Neural cell (in vitro differentiated cells): ENCODE results near the gene CASZ1. TPM values are rescaled to one million over a fixed set of nuclear protein-coding genes. Genes with fewer than 3 reads are reported as not detected.

Experiments
- H2AFZ ChIP-seq: fragments of 200-600, 300-800 bp; sonication (generic), shearing (Covaris generic); 2 replicates; pipeline ENCODE4 v1.6.0; 2014; ENCODE audit warnings: low read depth, mild to moderate bottlenecking, antibody characterized with exemption, low read length, moderate library complexity
- H3F3A ChIP-seq: fragments of 200-600 bp; shearing (Covaris generic); 2 replicates; pipeline ENCODE4 v1.6.1; 2016; ENCODE audit warnings: mild to moderate bottlenecking, moderate library complexity, mixed read lengths, antibody characterized with exemption, low read length; ENCODE audit not compliant: insufficient read depth, poor library complexity, severe bottlenecking
- H3K27ac ChIP-seq: fragments of 200-600, 300-800 bp; sonication (generic), shearing (Covaris generic); 2 replicates; pipeline ENCODE4 v1.5.1; 2014; ENCODE audit warnings: mild to moderate bottlenecking, low read length, moderate library complexity
- H3K27me3 ChIP-seq: fragments of 300-800, 200-600 bp; sonication (generic), shearing (Covaris generic); 2 replicates; pipeline ENCODE4 v1.6.0; 2014; ENCODE audit warnings: mild to moderate bottlenecking, low read depth, low read length, moderate library complexity; ENCODE audit not compliant: insufficient read depth
- H3K36me3 ChIP-seq: fragments of 300-800, 200-600 bp; sonication (generic), shearing (Covaris generic); 2 replicates; pipeline ENCODE4 v1.5.1; 2014; ENCODE audit warnings: mild to moderate bottlenecking, antibody characterized with exemption, low read length, moderate library complexity; ENCODE audit not compliant: insufficient read depth
- H3K4me2 ChIP-seq: fragments of 300-800, 200-600 bp; sonication (generic), shearing (Covaris generic); 2 replicates; pipeline ENCODE4 v1.6.0; 2014; ENCODE audit warnings: mild to moderate bottlenecking, low read length
- H3K4me3 ChIP-seq: fragments of 300-800, 200-600 bp; sonication (generic), shearing (Covaris generic); 2 replicates; pipeline ENCODE4 v1.5.1; 2014; ENCODE audit warnings: mild to moderate bottlenecking, low read length, moderate library complexity
- H3K79me2 ChIP-seq: fragments of 200-600 bp; shearing (Covaris generic); replicated peaks from 2 replicates; pipeline ENCODE4 v1.6.0; 2014; ENCODE audit warnings: mild to moderate bottlenecking, low read length, moderate library complexity; ENCODE audit not compliant: insufficient read depth
- H3K9ac ChIP-seq: fragments of 300-800, 200-600 bp; sonication (generic), shearing (Covaris generic); 2 replicates; pipeline ENCODE4 v1.6.1; 2016; ENCODE audit warnings: mild to moderate bottlenecking, low read length, mixed read lengths
- H3K9me2 ChIP-seq: fragments of 200-600 bp; shearing (Covaris generic); 2 replicates; pipeline ENCODE4 v1.6.1; 2016; ENCODE audit warnings: mild to moderate bottlenecking, low read length, mixed read lengths; ENCODE audit not compliant: insufficient read depth
- H3K9me3 ChIP-seq: fragments of 200-600, 300-800 bp; sonication (generic), shearing (Covaris generic); 2 replicates; pipeline ENCODE4 v1.6.1; 2016; ENCODE audit warnings: mild to moderate bottlenecking, mixed run types, low read length, moderate library complexity, mixed read lengths
- H4K20me1 ChIP-seq: fragments of 200-600 bp; shearing (Covaris generic); 2 replicates; pipeline ENCODE4 v1.6.1; 2016; ENCODE audit warnings: mild to moderate bottlenecking, mixed run types; ENCODE audit not compliant: insufficient read depth
- CTCF ChIP-seq: fragments of 450-650 bp; IDR thresholded peaks from 2 replicates; pipeline ENCODE4 v1.5.1; 2014; ENCODE audit warnings: antibody characterized with exemption, mild to moderate bottlenecking, moderate library complexity; ENCODE audit not compliant: poor library complexity, severe bottlenecking
- EP300 ChIP-seq: fragments of 450-650 bp; conservative IDR thresholded peaks from 2 replicates; pipeline ENCODE4 v1.6.1; 2014; ENCODE audit warnings: antibody characterized with exemption, mild to moderate bottlenecking, moderate library complexity; ENCODE audit not compliant: poor library complexity, severe bottlenecking
- EZH2 ChIP-seq: fragments of 200-600, 300-800 bp; shearing (Covaris generic), sonication (generic); IDR thresholded peaks from 2 replicates; pipeline ENCODE4 v1.6.1; 2014; ENCODE audit warnings: antibody characterized with exemption, low read length, borderline replicate concordance, mild to moderate bottlenecking; ENCODE audit not compliant: insufficient read depth, poor library complexity, severe bottlenecking
- MXI1 ChIP-seq: fragments of 450-650 bp; conservative IDR thresholded peaks from 2 replicates; pipeline ENCODE4 v1.6.1; 2014; ENCODE audit warnings: antibody characterized with exemption, mild to moderate bottlenecking; ENCODE audit not compliant: poor library complexity, severe bottlenecking
- POLR2AphosphoS5 ChIP-seq: IDR thresholded peaks from 2 replicates; pipeline ENCODE4 v1.6.1; 2012
- RAD21 ChIP-seq: fragments of 450-650 bp; conservative IDR thresholded peaks from 2 replicates; pipeline ENCODE4 v1.6.1; 2014; ENCODE audit warnings: antibody characterized with exemption, mild to moderate bottlenecking, moderate library complexity
- REST ChIP-seq: IDR thresholded peaks from 2 replicates; pipeline ENCODE4 v1.6.1; 2012; ENCODE audit warnings: borderline replicate concordance
- SMC3 ChIP-seq: fragments of 450-650 bp; conservative IDR thresholded peaks from 2 replicates; pipeline ENCODE4 v1.6.1; 2014; ENCODE audit warnings: antibody characterized with exemption, mild to moderate bottlenecking, moderate library complexity; ENCODE audit not compliant: poor library complexity
- TAF1 ChIP-seq: IDR thresholded peaks from 2 replicates; pipeline ENCODE4 v1.6.1; 2012; ENCODE audit warnings: low read depth
- polyA plus RNA-seq: library from polyadenylated mRNA; depleted of rRNA; stranded (reverse); fragments of >200 nt; gene quantifications from 2 replicates; pipeline ENCODE4 v1.2.3, GENCODE V29; 2014

The CASZ1 gene
- polyA plus RNA-seq, 1 donor from 2014 or later = 0.27 TPM

GRCh38 chr1:10637834-10638558, 158.4 kb downstream of the CASZ1 start:
- no peaks in the 10 kb centered on the region for H3F3A ChIP-seq
- no peaks in the 10 kb centered on the region for H4K20me1 ChIP-seq
- no peak overlapping the region for H3K9ac ChIP-seq
- no peaks in the 10 kb centered on the region for H3K79me2 ChIP-seq
- peaks cover 3% of the 10 kb centered on the region for H3K9me3 ChIP-seq
- TF ChIP-seq MXI1 = no peak
- TF ChIP-seq RAD21 = no peak
- no peak for TF ChIP-seq REST
- no peak for TF ChIP-seq EP300
- no peak for TF ChIP-seq POLR2AphosphoS5
- TF ChIP-seq TAF1 = no peak
- no peak for TF ChIP-seq SMC3
- H3K4me3 ChIP-seq = no peak overlapping the region
- no peak overlapping the region for H3K4me2 ChIP-seq
- H3K27ac ChIP-seq = no peak overlapping the region
- H3K27me3 ChIP-seq = no peaks in the 10 kb centered on the region
- no peaks in the 10 kb centered on the region for H3K36me3 ChIP-seq
- H3K9me2 ChIP-seq = no peaks in the 10 kb centered on the region
- H2AFZ ChIP-seq = no peak overlapping the region

- no peaks in the 10 kb centered on the region for H3F3A ChIP-seq
- H3K9me2 ChIP-seq = no peaks in the 10 kb centered on the region
- no peaks in the 10 kb centered on the region for H3K36me3 ChIP-seq
- H4K20me1 ChIP-seq = no peaks in the 10 kb centered on the region
- H3K79me2 ChIP-seq = no peaks in the 10 kb centered on the region
- H3K4me2 ChIP-seq = no peak overlapping the region
- H3K4me3 ChIP-seq = no peak overlapping the region
- H3K27ac ChIP-seq = no peak overlapping the region
- H2AFZ ChIP-seq = no peak overlapping the region
- no peak for TF ChIP-seq EZH2
- TF ChIP-seq MXI1 = no peak
- no peak for TF ChIP-seq SMC3
- no peak for TF ChIP-seq TAF1
- no peak for TF ChIP-seq REST
- TF ChIP-seq POLR2AphosphoS5 = no peak
- no peak for TF ChIP-seq CTCF
- TF ChIP-seq RAD21 = no peak
- no peak for TF ChIP-seq EP300
- H3K27me3 ChIP-seq = no peaks in the 10 kb centered on the region
- H3K9ac ChIP-seq = no peak overlapping the region
- peaks cover 3% of the 10 kb centered on the region for H3K9me3 ChIP-seq
These were observed 159.0 kb downstream of the CASZ1 start for GRCh38 chr1:10637400-10637799.
